GM12864 (cell line): ENCODE results near the gene ASPA.
"Not testable (repeated sequence)": the region's sequence is repeated elsewhere in the genome, so short reads cannot be mapped to it uniquely, and the experiment has no call there.

ENCODE experiments used
- DNase-seq: peaks from one replicate; pipeline ENCODE4 v3.0.0-alpha.2; 2011; ENCODE audit warnings: low read depth
- H3K4me3 ChIP-seq: 2 replicates; pipeline ENCODE4 v1.5.1; 2011; ENCODE audit warnings: mild to moderate bottlenecking, low read depth, low read length, control low read depth
- TF ChIP-seq, protein P1 (sequence below): IDR thresholded peaks from 2 replicates; pipeline ENCODE4 v1.5.1; 2011; ENCODE audit warnings: low read depth, mild to moderate bottlenecking, moderate library complexity, low read length, control low read depth, inconsistent platforms; ENCODE audit errors: missing control alignments

Gene ASPA

DNA sequence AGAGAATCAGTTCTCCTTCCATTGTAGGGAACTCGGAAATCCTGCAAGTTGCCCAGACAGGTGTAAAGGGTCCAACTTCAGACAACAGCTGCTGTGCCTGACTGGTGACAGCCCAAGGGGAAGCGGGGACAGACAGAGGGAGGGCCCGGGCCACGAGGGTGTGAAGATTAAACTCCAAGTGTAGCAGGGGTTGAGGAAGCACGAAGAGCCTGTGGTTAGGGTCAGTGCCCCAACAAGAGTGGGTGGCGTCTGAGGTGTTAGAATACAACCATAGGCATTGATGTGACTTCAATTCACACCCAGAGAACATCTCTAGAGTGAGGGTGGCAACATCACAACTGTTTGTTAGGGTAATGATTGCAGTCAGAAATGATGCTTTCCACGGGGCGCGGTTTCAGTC lies 39.1 kb downstream of the ASPA start:
- no peak for DNase-seq
- TF ChIP-seq, protein P1, sequence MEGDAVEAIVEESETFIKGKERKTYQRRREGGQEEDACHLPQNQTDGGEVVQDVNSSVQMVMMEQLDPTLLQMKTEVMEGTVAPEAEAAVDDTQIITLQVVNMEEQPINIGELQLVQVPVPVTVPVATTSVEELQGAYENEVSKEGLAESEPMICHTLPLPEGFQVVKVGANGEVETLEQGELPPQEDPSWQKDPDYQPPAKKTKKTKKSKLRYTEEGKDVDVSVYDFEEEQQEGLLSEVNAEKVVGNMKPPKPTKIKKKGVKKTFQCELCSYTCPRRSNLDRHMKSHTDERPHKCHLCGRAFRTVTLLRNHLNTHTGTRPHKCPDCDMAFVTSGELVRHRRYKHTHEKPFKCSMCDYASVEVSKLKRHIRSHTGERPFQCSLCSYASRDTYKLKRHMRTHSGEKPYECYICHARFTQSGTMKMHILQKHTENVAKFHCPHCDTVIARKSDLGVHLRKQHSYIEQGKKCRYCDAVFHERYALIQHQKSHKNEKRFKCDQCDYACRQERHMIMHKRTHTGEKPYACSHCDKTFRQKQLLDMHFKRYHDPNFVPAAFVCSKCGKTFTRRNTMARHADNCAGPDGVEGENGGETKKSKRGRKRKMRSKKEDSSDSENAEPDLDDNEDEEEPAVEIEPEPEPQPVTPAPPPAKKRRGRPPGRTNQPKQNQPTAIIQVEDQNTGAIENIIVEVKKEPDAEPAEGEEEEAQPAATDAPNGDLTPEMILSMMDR = no peak
- H3K4me3 ChIP-seq = no peak overlapping the region

DNA sequence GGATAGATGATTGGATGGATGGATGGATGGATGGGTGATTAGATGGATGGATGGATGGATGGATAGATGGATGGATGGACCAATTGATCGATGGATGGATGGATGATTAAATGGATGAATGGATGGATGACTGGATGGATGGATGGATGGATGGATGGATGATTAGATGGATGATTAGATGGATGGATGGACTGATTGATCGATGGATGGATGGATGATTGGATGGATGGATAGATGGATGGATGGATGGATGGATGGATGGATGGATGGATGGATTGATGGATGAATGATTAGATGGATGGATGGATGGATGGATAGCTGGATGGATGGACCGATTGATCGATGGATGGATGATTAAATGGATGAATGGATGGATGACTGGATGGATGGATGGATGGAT lies 43.7 kb downstream of the ASPA start:
- DNase-seq, H3K4me3 ChIP-seq: not testable (repeated sequence)

DNA sequence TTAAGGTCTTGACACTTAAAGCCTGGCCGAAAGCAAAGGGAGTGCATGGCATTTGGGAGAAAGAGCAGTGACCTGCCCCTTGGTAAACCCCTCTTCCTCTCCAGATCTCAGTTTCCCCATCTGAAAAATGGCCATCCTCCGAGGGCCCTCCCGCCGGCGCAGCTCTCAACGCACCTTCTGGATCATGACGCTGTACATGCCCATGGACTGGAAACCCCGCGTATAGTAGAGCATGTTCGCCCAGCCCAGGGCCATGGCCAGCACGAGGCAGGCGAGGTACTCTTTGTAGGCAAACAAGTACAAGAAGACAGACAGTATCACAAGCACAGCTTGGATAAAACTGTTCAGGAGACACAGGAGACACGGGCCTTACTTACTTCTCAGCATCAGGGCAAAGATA lies 48.2 kb downstream of the ASPA start:
- no peak overlapping the region for H3K4me3 ChIP-seq
- TF ChIP-seq, protein P1 = no peak
- no peak for DNase-seq

DNA sequence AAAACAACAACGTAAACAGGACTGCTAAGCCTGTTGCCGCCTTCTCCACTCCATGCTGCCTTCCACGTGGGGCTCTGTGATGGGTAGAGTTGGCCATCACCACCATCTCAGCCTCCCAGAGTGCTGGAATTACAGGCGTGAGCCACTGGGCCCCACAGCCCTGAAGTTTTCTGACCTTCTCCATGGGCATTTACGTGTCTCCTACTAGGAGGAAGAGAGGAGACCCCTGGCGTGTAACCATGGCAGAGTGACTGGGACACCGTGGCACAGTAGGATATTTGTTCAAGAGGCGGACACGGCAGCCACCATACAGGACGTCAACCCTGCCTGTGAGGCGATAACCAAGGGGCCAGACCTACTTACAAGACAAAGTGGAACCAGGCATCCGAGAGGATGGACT lies 50.7 kb downstream of the ASPA start:
- no peak overlapping the region for H3K4me3 ChIP-seq
- TF ChIP-seq, protein P1 = no peak
- no peak for DNase-seq

DNA sequence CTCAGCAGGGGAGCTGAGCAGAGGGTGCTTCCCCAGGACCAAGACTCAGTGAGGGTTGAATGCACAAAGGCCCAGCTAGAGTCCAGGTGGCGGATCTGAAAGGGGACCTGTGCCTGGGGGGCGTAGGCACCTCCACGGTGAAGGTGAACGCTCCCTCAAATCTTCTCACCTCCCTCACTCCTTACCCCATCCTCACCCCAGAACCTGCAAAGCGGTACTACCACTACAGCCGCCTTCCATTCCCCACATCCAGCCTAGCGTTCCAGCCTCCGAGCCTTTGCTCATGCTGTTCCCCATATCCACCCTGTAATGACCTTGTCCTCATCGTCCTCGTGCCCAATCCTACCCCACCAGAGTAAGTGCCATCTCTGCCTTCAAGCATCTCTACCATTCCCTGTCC lies 51.2 kb downstream of the ASPA start:
- no peak overlapping the region for H3K4me3 ChIP-seq

DNA sequence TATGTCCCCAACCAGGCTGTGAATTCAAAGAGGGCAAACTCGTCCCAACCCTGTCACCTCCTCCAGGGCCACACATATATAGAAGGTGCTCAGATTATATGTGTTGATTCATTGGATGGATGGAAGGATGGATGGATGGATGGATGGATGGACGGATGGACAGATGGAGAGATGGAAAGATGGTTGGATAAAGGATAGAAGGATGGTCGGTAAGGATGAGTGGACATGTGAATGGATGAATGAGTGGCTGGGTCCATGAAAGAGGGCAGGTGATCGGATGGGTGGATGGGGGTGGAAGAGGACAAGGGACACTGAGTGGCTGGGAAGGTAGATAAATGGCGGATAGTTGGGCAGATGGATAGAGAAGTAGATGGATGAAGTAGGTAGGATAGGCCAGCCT lies 51.7 kb downstream of the ASPA start:
- TF ChIP-seq, protein P1 = no peak

More for the DNA sequence above, 51.2 kb downstream of the ASPA start:
- TF ChIP-seq, protein P1 = no peak
- no peak for DNase-seq

DNA sequence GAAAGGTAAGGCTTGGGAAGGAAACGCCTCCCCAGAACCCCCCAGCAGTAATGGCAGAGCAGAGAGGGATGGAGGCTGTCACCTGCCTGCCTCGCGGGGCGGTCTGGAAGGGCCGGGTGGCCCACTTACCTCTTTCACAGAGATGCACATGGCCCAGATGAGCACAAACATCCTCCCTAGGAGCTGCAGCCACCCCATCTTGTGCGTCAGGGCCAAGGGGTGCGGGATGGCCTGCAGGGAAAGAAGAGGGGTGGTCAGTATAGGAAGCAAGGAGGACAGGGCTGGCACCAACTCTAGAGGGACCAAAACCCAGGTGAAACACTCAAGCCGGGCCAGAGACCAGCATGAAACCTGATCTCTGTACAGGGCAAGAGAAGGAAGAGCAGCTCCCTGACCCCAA lies 52.1 kb downstream of the ASPA start:
- no peak overlapping the region for H3K4me3 ChIP-seq
- TF ChIP-seq, protein P1 = no peak
- DNase-seq = no peak

More for the DNA sequence above, 51.7 kb downstream of the ASPA start:
- DNase-seq = no peak
- H3K4me3 ChIP-seq = no peak overlapping the region

DNA sequence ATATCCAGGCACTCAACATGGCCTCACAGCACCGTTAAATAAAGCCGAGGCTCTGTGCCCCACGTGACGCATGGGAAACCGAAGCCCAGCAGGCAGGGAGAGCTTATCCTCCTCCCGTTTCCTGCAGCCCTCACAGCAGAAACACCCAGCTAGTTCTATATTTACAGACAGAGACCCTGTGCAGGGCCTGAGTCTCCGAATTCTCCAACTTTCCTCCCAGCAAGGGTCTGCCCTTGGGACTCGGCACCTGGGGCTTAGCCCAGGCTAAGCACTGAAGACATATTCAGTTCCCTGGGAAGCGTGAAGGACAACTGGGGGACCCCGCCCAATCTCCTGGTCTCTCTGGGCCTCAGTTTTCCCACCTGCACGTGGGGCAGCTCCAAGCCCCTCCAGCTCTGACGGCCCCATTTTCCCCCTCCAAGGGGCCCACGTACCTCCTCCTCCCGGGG lies 52.6 kb downstream of the ASPA start:
- DNase-seq = no peak
- TF ChIP-seq, protein P1 = no peak
- H3K4me3 ChIP-seq = no peak overlapping the region
